ENCODE results near the gene SEC24C. TPM values are rescaled to one million over a fixed set of nuclear protein-coding genes. Genes with fewer than 3 reads are reported as not detected.

Gene SEC24C
- total and polyA plus RNA-seq, 2 of the 4 experiments (the other 2 are of a cell fraction) = 74.2 to 88.9 TPM

DNA sequence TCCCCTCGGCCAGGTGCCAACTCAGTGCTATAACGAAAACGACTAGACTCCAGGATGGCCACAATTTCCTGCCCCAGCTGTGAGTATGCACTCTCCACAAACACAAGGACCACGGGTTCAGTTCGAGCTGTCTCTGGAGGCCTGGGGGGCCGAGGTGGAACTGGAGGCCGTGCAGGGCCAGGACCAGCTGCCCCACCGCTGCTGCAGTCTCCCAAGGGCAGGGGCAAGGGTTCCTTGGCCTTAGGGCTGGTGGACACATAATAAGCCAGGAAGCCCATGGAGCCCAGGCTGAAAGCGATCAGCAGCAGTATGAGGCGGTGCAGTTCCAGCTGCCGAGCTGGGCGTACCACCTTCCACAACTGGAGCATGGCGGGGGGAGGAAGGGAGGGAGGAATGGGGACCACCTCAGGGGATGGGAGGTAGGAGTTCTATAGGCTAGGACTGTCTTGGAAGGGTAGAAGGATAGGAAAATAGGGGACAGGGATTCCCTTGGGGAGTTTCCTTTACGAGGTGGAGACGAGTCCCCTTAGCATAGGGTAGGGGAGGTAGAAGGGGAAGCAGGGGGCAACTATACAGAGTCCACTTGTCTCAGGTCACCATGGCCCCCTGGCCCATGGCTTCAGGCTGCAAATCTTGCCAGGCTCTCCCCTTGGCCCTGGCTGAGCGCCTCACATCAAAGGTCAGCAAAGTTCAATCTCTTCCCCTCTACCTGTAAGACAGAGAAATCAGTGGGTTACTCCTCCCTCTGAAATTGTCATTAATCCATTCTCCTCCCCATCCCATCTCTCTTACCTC is 64.0 kb downstream of the SEC24C start:
- Histone ChIP-seq H4K5ac (ENCODE audit: low read depth, low read length) (no peak overlapping the region), H4K20me1 (ENCODE audit: insufficient read depth, low read length) (no peaks in the 10 kb centered on the region), H3K27ac (ENCODE audit: insufficient read depth, low read length) (no peak overlapping the region), H3K79me1 (ENCODE audit: low read depth in 1 of 2, low read length in 2 of 2) (peaks cover 14 to 50% of the 10 kb centered on the region in 2 experiments), H3K4me3 (ENCODE audit: insufficient read depth, low read depth, low read length) (no peak overlapping the region), H3K14ac (replicated peaks; ENCODE audit: low read depth, low read length) (no peak overlapping the region), H4K91ac (ENCODE audit: insufficient read depth, low read depth, low read length) (no peak overlapping the region), H3K9me3 (ENCODE audit: control insufficient read depth, insufficient read depth, low read length) (no peaks in the 10 kb centered on the region), H3K9me1 (ENCODE audit: insufficient read depth, low read length) (peaks cover 16% of the 10 kb centered on the region), H2AK9ac (replicated peaks; ENCODE audit: low read depth, low read length, poor library complexity) (no peak overlapping the region), H2AK5ac (ENCODE audit: low read depth, low read length) (no peak overlapping the region), H3K9ac (ENCODE audit: low read depth, low read length) (no peak overlapping the region), H3K4ac (ENCODE audit: low read depth, low read length) (no peak overlapping the region), H2BK120ac (ENCODE audit: low read depth, low read length) (no peak overlapping the region), H3K23ac (ENCODE audit: low read depth, low read length) (no peak overlapping the region), H3K4me1 (ENCODE audit: control insufficient read depth, insufficient read depth, low read length) (0 out of 2 replicates have a peak, but pooled peaks cover 2% of the 10 kb centered on the region), H3K27me3 (ENCODE audit: control insufficient read depth, insufficient read depth, low read length) (no peaks in the 10 kb centered on the region), H2BK5ac (ENCODE audit: low read depth, low read length, poor library complexity, severe bottlenecking) (no peak overlapping the region), H3K4me2 (ENCODE audit: low read depth, low read length) (no peak overlapping the region), H4K8ac (ENCODE audit: low read depth in 2 of 2, low read length in 2 of 2) (no peak overlapping the region), H2BK15ac (ENCODE audit: low read depth, low read length) (no peak overlapping the region), H2BK20ac (ENCODE audit: low read depth, low read length) (no peak overlapping the region), H3K36me3 (ENCODE audit: control insufficient read depth, insufficient read depth, low read length) (peaks cover 43% of the 10 kb centered on the region), H3K56ac (ENCODE audit: extremely low read depth, insufficient read depth, low read length) (no peak overlapping the region), H3K18ac (ENCODE audit: low read depth, low read length) (no peak overlapping the region), H2AFZ (replicated peaks; ENCODE audit: low read length, poor library complexity) (no peak overlapping the region)
- intact Hi-C loops (cut with micrococcal nuclease) = no loop called here
- WGBS, 2 experiments (ENCODE audit: extremely low coverage in 2 of 2, insufficient read length in 1 of 2) = 95% methylated on average over 7 of the region's 16 CpGs; no CpG with 5 or more reads in 1 of the 2 experiments
- ChIA-PET POLR2A (ENCODE audit: unreplicated experiment) (no interaction called here), CTCF (no interaction called here)
- ATAC-seq (ENCODE audit: low read depth) (no peak), DNase-seq (no peak)
- in situ Hi-C loops (cut with MboI; ENCODE audit: low sequenced_read_pairs) = no loop called here
- dilution Hi-C loops (cut with HindIII; ENCODE audit: low sequenced_read_pairs, unreplicated experiment) = no loop called here
- TF ChIP-seq NFE2L2 (IDR thresholded peaks at IDR 0.05; ENCODE audit: low read depth, low read length) (no peak), MAFK (IDR thresholded peaks at IDR 0.05; ENCODE audit: low read depth, low read length) (no peak), CEBPB (IDR thresholded peaks at IDR 0.05; ENCODE audit: low read depth, low read length) (no peak), MAZ (IDR thresholded peaks at IDR 0.05; ENCODE audit: borderline replicate concordance, low read depth, low read length) (no peak), POLR2A (IDR thresholded peaks at IDR 0.05; ENCODE audit: low read depth, low read length) (no peak), RAD21 (IDR thresholded peaks at IDR 0.05; ENCODE audit: low read length) (no peak), SMC3 (IDR thresholded peaks at IDR 0.05; ENCODE audit: low read depth, low read length) (no peak), RFX5 (IDR thresholded peaks at IDR 0.05; ENCODE audit: low read depth, low read length) (no peak), CHD1 (IDR thresholded peaks at IDR 0.05; ENCODE audit: low read depth, low read length) (no peak), MXI1 (IDR thresholded peaks at IDR 0.05; ENCODE audit: borderline replicate concordance, low read depth, low read length) (no peak), FOS (IDR thresholded peaks at IDR 0.05; ENCODE audit: low read depth, low read length) (no peak), BHLHE40 (IDR thresholded peaks at IDR 0.05; ENCODE audit: low read depth, low read length) (no peak), RCOR1 (IDR thresholded peaks at IDR 0.05; ENCODE audit: insufficient replicate concordance, low read length) (no peak)
- TF ChIP-seq, protein P1, sequence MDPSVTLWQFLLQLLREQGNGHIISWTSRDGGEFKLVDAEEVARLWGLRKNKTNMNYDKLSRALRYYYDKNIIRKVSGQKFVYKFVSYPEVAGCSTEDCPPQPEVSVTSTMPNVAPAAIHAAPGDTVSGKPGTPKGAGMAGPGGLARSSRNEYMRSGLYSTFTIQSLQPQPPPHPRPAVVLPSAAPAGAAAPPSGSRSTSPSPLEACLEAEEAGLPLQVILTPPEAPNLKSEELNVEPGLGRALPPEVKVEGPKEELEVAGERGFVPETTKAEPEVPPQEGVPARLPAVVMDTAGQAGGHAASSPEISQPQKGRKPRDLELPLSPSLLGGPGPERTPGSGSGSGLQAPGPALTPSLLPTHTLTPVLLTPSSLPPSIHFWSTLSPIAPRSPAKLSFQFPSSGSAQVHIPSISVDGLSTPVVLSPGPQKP (IDR thresholded peaks at IDR 0.05; ENCODE audit: borderline replicate concordance, low read depth, low read length) = no peak
- TF ChIP-seq, protein P2, sequence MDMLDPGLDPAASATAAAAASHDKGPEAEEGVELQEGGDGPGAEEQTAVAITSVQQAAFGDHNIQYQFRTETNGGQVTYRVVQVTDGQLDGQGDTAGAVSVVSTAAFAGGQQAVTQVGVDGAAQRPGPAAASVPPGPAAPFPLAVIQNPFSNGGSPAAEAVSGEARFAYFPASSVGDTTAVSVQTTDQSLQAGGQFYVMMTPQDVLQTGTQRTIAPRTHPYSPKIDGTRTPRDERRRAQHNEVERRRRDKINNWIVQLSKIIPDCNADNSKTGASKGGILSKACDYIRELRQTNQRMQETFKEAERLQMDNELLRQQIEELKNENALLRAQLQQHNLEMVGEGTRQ (IDR thresholded peaks at IDR 0.05; ENCODE audit: low read depth, low read length) = no peak
- TF ChIP-seq, protein P3, sequence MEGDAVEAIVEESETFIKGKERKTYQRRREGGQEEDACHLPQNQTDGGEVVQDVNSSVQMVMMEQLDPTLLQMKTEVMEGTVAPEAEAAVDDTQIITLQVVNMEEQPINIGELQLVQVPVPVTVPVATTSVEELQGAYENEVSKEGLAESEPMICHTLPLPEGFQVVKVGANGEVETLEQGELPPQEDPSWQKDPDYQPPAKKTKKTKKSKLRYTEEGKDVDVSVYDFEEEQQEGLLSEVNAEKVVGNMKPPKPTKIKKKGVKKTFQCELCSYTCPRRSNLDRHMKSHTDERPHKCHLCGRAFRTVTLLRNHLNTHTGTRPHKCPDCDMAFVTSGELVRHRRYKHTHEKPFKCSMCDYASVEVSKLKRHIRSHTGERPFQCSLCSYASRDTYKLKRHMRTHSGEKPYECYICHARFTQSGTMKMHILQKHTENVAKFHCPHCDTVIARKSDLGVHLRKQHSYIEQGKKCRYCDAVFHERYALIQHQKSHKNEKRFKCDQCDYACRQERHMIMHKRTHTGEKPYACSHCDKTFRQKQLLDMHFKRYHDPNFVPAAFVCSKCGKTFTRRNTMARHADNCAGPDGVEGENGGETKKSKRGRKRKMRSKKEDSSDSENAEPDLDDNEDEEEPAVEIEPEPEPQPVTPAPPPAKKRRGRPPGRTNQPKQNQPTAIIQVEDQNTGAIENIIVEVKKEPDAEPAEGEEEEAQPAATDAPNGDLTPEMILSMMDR (conservative IDR thresholded peaks at IDR 0.05; ENCODE audit: low read depth, low read length) = no peak
- no TSS peak for BruUV-seq (replicated peaks)

Data from IMR-90 (cell line).